H54 (cell line): ENCODE data around the gene DNAJC7.

Source experiments
- DNase-seq: peaks from one replicate; pipeline ENCODE4 v3.0.0; 2011; ENCODE audit warnings: low spot score, mixed read lengths; ENCODE audit not compliant: insufficient read length
- FAIRE-seq: peaks from 3 replicates; lab custom pipeline; 2011; peaks lifted over from hg19 to GRCh38; lab: Jason Lieb, UNC
- POLR2A ChIP-seq: IDR thresholded peaks from 2 replicates; pipeline ENCODE4 v1.6.1; 2011; ENCODE audit warnings: low read depth, mild to moderate bottlenecking, low read length

The DNAJC7 gene

DNA sequence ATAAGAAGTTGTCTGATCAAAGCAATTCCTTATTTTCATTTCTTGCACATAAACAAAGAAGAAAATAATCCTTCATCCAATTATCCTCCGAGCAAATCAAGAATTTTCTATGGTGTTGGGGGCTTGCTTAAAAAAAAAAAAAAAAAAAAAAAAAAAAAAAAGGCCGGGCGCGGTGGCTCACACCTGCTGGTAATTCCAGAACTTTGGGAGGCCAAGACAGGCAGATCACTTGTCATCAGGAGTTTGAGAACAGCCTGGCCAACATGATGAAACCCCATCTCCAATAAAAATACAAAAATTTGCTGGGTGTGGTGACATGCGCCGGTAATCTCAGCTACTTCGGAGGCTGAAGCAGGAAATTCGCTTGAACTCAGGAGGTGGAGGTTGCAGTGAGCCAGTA is 31.3 kb downstream of the DNAJC7 start:
- FAIRE-seq (no peak), DNase-seq (no peak)
- TF ChIP-seq POLR2A = no peak

DNA sequence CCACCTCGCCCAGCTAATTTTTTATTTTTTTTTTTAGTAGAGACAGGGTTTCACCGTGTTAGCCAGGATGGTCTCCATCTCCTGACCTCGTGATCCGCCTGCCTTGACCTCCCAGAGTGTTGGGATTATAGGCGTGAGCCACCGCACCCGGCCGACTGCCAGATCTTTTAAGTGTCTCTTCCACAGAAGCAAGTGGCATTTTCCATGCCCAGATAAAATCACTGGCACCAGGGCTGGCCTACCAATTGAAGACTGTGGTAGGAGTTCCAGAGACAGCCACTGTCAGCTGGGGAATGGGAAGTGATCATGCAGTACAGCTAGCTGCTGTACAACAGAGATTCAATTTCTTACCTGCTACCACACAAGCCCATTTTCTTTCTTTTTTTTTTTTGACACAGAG is 32.8 kb downstream of the DNAJC7 start:
- no peak for TF ChIP-seq POLR2A
- DNase-seq = no peak
- FAIRE-seq = no peak

DNA sequence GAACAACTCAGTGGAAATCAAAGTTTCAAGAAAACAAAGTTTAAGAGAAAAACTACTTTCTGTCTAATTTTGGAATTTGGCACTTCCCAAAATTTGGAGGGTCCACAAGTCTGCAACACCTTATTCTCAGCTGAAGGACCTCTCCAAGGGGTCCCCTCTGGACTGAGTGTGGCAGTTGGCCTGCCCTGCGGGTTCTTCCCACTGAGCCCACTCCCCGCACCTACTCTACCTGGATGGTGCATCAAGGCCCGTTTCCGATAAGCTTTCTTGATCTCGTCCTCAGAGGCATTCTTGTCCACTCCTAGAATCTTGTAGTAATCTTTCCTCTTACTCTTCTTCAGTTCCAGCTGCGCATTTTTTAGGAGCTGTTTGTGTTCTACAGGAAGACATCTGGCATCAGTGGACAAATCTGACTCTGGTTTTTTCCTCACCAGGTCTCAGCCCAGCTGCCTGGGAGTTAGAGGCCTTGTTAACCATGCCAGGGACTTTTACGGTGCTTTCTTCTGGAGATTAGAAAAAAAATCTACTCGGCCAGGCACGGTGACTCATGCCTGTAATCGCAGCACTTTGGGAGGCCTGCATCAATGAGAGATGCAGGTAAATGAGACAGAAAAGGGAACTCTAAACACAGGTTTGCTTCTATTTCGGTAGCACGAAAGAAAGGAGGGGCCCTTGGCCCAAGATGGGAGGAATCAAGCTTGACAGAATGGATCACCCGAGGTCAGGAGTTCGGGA is 35.0 kb downstream of the DNAJC7 start:
- no peak for FAIRE-seq
- no peak for DNase-seq

DNA sequence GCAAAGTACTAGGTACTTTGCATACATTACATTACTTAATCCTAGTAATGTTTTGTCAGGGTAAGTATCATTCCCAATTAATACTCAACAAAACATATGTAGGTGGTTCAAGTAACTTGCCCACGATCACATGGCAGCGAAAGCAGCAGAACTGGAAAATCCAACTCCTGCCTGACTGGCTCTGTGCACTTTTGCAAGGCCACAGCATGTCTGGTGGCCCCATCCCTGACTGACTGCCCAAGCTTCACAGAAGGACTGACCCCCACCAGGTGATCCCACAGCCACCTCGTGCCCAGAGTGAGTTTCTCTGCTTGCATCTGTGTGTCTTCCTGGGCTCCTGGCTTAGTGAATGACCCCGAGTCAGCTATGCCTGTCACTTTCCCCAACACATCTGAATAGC is 39.2 kb downstream of the DNAJC7 start:
- TF ChIP-seq POLR2A = no peak
- DNase-seq (no peak), FAIRE-seq (no peak)

More for the DNA sequence above, 35.0 kb downstream of the DNAJC7 start:
- TF ChIP-seq POLR2A = no peak

DNA sequence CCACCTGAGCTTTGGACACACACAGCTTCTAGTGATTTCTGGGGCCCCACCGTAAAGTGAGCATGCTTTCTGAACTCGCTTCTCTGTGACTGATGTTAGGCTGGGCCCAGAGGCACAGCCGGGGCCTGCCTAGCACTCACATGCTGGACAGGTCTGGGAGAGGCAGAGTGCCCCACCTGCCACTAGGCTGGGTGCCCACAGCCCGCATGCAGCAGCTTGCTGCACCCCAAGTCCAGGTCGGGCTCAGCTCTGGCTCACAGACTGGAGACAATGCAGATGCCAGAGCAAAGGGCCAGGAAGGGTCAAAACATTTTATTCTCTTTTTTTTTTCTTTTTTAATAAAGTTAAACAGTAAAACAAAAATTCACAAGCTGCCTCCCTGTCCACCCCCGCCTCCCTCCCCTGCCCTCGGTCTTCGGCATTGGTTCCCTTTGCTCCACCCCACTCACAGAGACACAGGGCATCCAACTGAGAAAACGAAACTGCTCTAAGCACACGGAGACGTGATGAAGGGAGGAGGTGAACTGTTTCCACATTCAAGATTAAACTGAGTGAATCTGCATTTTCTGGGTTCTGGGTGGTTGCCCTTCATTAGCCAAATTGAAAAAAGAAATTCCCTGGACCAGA is 41.0 kb downstream of the DNAJC7 start:
- FAIRE-seq = no peak
- no peak for DNase-seq
- TF ChIP-seq POLR2A = no peak

DNA sequence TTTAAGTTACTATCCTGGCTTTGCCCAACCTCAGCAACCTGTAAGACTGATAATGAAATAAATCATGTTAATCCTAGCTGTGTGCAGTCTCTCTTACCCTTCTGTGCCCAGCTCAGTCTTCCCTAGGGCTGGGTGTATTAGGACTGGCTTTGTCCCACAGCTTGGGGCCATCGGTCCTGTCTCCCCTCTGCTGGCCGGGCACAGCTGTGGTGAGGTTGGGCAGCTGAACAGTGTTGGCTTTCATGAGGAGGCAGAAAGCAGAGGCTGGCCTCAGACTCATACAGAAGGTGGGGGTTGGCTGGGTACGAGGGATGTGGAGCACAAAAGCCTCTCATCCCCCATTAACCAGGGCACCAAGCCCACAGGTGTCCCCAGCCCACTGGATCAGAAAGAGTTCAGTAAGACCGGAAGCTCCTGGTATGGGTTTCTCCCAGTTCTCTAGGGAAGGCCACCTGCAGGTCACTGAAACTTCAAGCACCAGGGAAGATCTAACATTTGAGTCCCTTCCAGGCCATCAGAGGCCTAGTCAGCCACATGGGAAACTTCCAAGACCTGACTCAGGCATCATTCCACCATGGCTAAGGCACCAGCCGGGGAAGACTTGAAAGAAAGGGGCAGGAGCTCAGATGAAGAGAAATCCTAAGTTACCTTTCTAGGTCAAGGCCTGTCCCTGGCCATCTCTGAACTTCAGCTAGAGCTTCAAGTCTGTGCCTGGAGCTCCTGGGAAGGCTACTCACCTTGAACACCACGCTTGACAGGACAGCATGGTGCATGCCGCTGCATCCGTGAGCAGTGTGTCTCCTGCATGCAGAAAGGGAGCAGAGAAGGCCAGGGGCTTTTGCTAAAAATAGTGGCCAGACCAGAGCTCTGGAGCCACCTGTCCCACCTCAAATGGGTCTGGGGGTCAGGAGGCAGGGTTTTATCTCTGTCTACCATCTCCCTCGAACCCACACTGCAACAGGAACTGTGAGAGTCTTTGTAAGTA is 41.8 kb downstream of the DNAJC7 start:
- DNase-seq (no peak), FAIRE-seq (no peak)
- no peak for TF ChIP-seq POLR2A

DNA sequence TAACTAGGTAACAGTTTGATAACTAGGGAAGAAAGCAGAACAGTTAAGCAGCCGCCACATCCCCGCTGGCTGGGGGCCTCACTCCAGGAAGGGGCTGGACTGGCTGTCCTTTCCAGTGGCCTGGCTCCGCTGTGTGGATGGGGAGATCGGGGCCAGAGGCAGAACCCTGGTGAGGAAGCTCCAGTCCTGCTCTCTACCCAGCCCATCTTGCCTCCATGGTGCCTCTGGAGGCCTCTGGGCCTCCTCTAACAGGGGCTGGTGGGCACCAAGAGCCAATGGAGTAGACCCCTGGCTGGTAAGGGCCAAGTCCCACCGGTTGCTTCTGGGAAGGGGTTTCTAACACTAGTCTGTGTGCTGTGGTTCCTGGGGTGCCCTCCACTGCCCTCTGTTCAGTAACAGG is 42.6 kb downstream of the DNAJC7 start:
- no peak for TF ChIP-seq POLR2A
- FAIRE-seq (no peak), DNase-seq (no peak)

DNA sequence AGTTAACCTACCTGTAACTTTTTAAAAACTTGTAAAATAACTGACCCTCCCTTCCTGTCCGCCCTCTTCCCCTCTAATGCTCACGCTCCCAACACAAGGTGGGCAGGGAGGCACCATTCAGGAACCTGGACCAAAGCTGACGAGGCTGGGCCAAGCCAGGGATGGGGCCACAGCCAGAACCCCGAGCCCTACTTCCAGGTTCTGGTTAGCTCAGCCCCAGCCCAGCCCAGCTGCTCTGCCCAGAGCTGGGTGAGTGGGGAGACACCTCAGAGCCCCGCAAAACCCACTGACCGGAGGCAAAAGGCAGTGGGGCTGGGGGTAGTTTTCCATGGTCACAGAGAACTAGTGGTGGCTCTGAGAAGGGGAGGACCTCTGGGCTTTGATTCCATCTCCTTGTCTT is 43.2 kb downstream of the DNAJC7 start:
- FAIRE-seq (no peak), DNase-seq (no peak)
- TF ChIP-seq POLR2A = no peak

DNA sequence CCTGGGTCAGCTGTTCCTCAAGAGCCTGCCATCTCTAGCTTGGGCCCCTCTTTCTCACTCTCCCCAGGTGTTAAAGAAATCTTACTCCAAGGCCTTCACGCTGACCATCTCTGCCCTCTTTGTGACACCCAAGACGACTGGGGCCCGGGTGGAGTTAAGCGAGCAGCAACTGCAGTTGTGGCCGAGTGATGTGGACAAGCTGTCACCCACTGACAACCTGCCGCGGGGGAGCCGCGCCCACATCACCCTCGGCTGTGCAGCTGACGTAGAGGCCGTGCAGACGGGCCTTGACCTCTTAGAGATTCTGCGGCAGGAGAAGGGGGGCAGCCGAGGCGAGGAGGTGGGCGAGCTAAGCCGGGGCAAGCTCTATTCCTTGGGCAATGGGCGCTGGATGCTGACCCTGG is 43.8 kb downstream of the DNAJC7 start:
- FAIRE-seq (no peak), DNase-seq (no peak)
- no peak for TF ChIP-seq POLR2A

DNA sequence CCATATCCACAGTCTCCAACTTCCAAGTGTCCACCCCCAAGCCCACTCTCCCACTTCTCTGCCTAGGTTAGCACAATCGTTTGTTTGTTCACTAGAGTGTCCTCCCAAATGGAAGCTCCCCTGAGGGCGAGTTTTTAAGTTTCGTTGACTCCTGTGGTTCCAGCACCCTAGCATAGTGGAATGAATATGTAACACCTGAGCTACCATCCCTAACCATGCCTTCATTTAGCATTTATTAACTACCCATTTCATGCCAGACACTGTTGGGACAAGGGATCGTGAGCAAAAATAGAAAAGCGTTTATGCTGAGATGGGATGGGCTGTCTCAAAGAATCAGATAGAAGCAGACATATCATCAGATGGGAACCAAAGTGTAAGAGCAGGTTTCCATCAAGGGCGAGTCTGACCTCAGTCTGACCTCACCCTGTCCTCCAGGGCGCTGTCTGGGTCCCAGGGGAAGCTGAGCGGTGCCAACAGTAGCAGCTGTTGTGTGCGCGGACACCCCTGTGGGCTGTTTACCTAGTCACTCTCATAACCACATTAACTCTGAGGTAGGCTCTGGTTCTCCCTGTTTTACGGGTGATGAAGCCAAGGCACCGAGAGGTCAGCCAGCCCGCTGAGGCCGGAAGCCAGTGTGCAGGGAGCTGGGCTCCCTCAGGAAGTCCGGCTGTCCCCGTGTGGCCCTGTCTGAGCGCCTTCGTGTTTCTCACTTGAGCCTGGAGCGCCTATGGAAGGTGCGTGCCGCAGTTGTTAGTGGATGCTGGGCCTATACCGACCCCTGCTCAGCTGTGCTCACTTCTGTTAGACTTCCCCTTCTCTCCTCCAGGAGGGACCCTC is 44.5 kb downstream of the DNAJC7 start:
- DNase-seq (no peak), FAIRE-seq (no peak)
- no peak for TF ChIP-seq POLR2A

DNA sequence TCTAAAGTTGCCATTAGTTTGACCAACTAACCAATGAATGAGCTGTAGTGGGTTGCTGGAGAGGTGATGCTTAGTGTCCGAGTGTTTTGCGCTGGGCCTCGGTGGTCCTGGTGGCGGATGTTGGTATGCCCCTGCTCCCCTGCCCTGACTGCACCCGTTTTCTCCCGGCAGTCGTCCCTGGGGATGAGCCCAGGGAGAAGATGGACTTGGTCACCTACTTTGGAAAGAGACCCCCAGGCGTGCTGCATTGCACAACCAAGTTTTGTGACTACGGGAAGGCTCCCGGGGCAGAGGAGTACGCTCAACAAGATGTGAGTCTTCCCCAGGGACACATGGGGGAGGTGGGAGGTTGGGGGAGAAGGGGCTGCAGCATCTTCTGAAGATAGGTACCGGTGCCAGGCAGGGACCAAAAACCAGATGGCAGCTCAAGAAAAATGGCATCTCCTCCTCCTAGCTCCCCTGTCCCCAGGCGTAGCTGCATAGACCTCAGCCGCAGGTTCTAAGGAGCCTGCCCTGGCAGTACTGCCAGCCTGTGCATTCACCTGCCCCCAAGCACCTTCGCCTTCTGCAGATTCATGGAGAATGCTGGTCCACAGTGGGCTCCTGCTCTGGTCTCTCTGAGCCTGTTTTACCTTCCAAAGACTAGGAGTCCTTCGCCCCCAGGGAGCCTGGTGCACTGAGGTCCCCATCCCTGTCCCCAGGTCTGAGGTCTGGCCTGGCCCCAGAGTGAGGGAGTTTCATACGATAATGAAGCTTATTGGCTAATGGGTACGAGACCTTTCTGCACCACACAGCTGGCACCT is 45.3 kb downstream of the DNAJC7 start:
- FAIRE-seq (no peak), DNase-seq (no peak)
- TF ChIP-seq POLR2A = no peak

DNA sequence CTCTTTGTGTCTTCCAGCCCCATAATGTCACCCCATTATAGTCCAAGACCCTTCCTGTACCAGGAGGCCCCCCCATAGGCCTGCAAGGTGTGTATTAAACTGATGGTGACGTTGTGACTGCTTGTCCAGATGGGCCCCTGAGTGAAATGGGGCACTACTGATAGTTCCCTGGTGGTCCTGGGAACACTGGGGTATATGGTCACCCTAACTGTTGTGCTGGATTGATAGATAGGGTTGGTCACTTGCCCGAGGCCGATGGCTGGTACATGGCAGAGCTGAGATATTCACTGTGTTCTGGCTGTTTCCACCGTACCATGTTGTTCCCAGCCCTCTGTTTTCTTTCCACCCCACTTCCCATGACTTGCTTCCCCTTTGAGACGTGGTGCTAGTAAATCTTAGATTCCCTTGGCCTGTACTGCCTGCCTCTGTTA is 46.3 kb downstream of the DNAJC7 start:
- DNase-seq (no peak), FAIRE-seq (no peak)
- TF ChIP-seq POLR2A = no peak
